Measurements from ENCODE around the gene CAPZB. TPM values are rescaled to one million over a fixed set of nuclear protein-coding genes. Genes with fewer than 3 reads are reported as not detected.

CAPZB gene
- total and polyA plus RNA-seq, 2 donors (not counting 3 experiments of a cell fraction or from before 2014, with no cell fraction given), result 196 to 347 TPM

GRCh38 chr1:19412654-19413053 lies 72.7 kb downstream of the CAPZB start:
- H3K4me3 ChIP-seq (replicated peaks in 1 of 3; ENCODE audit: insufficient read depth in 1 of 3, low read depth in 1 of 3, low read length in 3 of 3), result no peak overlapping the region
- H3K36me3 ChIP-seq (ENCODE audit: control insufficient read depth in 2 of 2, extremely low read depth in 1 of 2, insufficient read depth in 2 of 2, low read length in 2 of 2), result peaks cover 0 to 2% of the 10 kb centered on the region in 2 experiments
- TF ChIP-seq CTCF (IDR thresholded peaks at IDR 0.05; ENCODE audit: extremely low read depth in 1 of 2, insufficient read depth in 1 of 2, low read depth in 1 of 2, low read length in 2 of 2) (no peak), POLR2AphosphoS5 (IDR thresholded peaks at IDR 0.05; ENCODE audit: insufficient read depth, low read depth, low read length) (no peak), POLR2A (IDR thresholded peaks at IDR 0.05; ENCODE audit: low read depth, low read length) (no peak), GATA2 (IDR thresholded peaks at IDR 0.05; ENCODE audit: insufficient read depth, insufficient read length, low read depth, low read length) (no peak), MYC (IDR thresholded peaks at IDR 0.05; ENCODE audit: low read depth, low read length) (no peak)
- FAIRE-seq (no peak), DNase-seq (ENCODE audit: low read depth, low spot score) (no peak)
- no peaks in the 10 kb centered on the region for H3K27me3 ChIP-seq (ENCODE audit: control insufficient read depth in 2 of 2, insufficient read depth in 2 of 2, low read length in 2 of 2)
- no peak overlapping the region for H3K9ac ChIP-seq (replicated peaks; ENCODE audit: extremely low read depth, insufficient read depth, low read length)
- H3K27ac ChIP-seq (ENCODE audit: insufficient read depth, low read depth, low read length), result no peak overlapping the region
- peaks cover 67% of the 10 kb centered on the region for H3K79me2 ChIP-seq (ENCODE audit: control insufficient read depth, insufficient read depth, low read length)
- ChIA-PET POLR2A (interaction anchor here (0.6 kb wide), 1 partner anchor 9 kb away, joined by 12 read pairs; no protein-coding TSS in a partner anchor), CTCF (interaction anchor here (0.9 to 1.1 kb wide), 4 partner anchors 10 to 169 kb away, joined by 3 to 5 read pairs (median 3); no protein-coding TSS in a partner anchor)
- H3K9me1 ChIP-seq (replicated peaks; ENCODE audit: control insufficient read depth, extremely low read depth, insufficient read depth, low read length), result no peaks in the 10 kb centered on the region
- intact Hi-C loops (cut with micrococcal nuclease), result no loop called here
- H2AFZ ChIP-seq (ENCODE audit: low read depth, low read length), result no peak overlapping the region
- H4K20me1 ChIP-seq (replicated peaks; ENCODE audit: control insufficient read depth, extremely low read depth, insufficient read depth, low read length), result no peaks in the 10 kb centered on the region
- no peaks in the 10 kb centered on the region for H3K9me3 ChIP-seq (replicated peaks; ENCODE audit: control insufficient read depth, insufficient read depth, low read length)
- dilution Hi-C loops (cut with MboI; ENCODE audit: extremely low pct_ligation_motif_present, low sequenced_read_pairs), result loop anchor here (25.0 kb wide), 1 partner anchor 225 kb away; the partner anchor contains the start of gene NBL1
- H3K4me2 ChIP-seq (ENCODE audit: insufficient read depth, low read length), result no peak overlapping the region
- H3K4me1 ChIP-seq (ENCODE audit: control insufficient read depth, extremely low read depth, insufficient read depth, low read length), result no peaks in the 10 kb centered on the region
- no TSS peak for BruUV-seq (replicated peaks)

- POLR2A ChIA-PET, result no interaction called here
- CTCF ChIA-PET, result no interaction called here
- H3K4me2 ChIP-seq (ENCODE audit: insufficient read depth, low read length), result no peak overlapping the region
- no peak overlapping the region for H3K27ac ChIP-seq (ENCODE audit: insufficient read depth, low read depth, low read length)
- peaks cover 0 to 2% of the 10 kb centered on the region in 2 experiments for H3K36me3 ChIP-seq (ENCODE audit: control insufficient read depth in 2 of 2, extremely low read depth in 1 of 2, insufficient read depth in 2 of 2, low read length in 2 of 2)
- dilution Hi-C loops (cut with MboI; ENCODE audit: extremely low pct_ligation_motif_present, low sequenced_read_pairs), result loop anchor here (25.0 kb wide), 1 partner anchor 226 kb away; the partner anchor contains the start of gene NBL1
- TF ChIP-seq POLR2AphosphoS5 (IDR thresholded peaks at IDR 0.05; ENCODE audit: insufficient read depth, low read depth, low read length), result no peak
- no peak for TF ChIP-seq GATA2 (IDR thresholded peaks at IDR 0.05; ENCODE audit: insufficient read depth, insufficient read length, low read depth, low read length)
- no peak for TF ChIP-seq FOS (IDR thresholded peaks at IDR 0.05; ENCODE audit: borderline replicate concordance, insufficient read depth, low read length)
- no peak for TF ChIP-seq POLR2A (IDR thresholded peaks at IDR 0.05; ENCODE audit: low read depth, low read length)
- no peak for TF ChIP-seq EZH2 (IDR thresholded peaks at IDR 0.05; ENCODE audit: borderline replicate concordance, low read depth, low read length, severe bottlenecking)
- TF ChIP-seq MAX (IDR thresholded peaks at IDR 0.05; ENCODE audit: insufficient read depth, insufficient read length), result no peak
- no peak for TF ChIP-seq JUN (IDR thresholded peaks at IDR 0.05; ENCODE audit: borderline replicate concordance, insufficient read depth, insufficient read length, low read depth)
- TF ChIP-seq CTCF (IDR thresholded peaks at IDR 0.05; ENCODE audit: extremely low read depth in 1 of 2, insufficient read depth in 1 of 2, low read depth in 1 of 2, low read length in 2 of 2), result no peak
- H3K9me1 ChIP-seq (replicated peaks; ENCODE audit: control insufficient read depth, extremely low read depth, insufficient read depth, low read length), result no peaks in the 10 kb centered on the region
- FAIRE-seq (no peak), DNase-seq (ENCODE audit: low read depth, low spot score) (no peak)
- intact Hi-C loops (cut with micrococcal nuclease), result no loop called here
- BruUV-seq (replicated peaks), result no TSS peak
- H3K9ac ChIP-seq (replicated peaks; ENCODE audit: extremely low read depth, insufficient read depth, low read length), result no peak overlapping the region
- H3K9me3 ChIP-seq (replicated peaks; ENCODE audit: control insufficient read depth, insufficient read depth, low read length), result no peaks in the 10 kb centered on the region
- H3K79me2 ChIP-seq (ENCODE audit: control insufficient read depth, insufficient read depth, low read length), result peaks cover 68% of the 10 kb centered on the region
- peaks cover 2% of the 10 kb centered on the region for H4K20me1 ChIP-seq (replicated peaks; ENCODE audit: control insufficient read depth, extremely low read depth, insufficient read depth, low read length)
- H2AFZ ChIP-seq (ENCODE audit: low read depth, low read length), result no peak overlapping the region
- no peaks in the 10 kb centered on the region for H3K27me3 ChIP-seq (ENCODE audit: control insufficient read depth in 2 of 2, insufficient read depth in 2 of 2, low read length in 2 of 2)
- H3K4me1 ChIP-seq (ENCODE audit: control insufficient read depth, extremely low read depth, insufficient read depth, low read length), result no peaks in the 10 kb centered on the region
- H3K4me3 ChIP-seq (replicated peaks in 1 of 3; ENCODE audit: insufficient read depth in 1 of 3, low read depth in 1 of 3, low read length in 3 of 3), result no peak overlapping the region
Measured at GRCh38 chr1:19411612-19412011, 73.7 kb downstream of the CAPZB start.
